K562 (cell line): ENCODE data around the gene INHA. TPM values are rescaled to one million over a fixed set of nuclear protein-coding genes. Genes with fewer than 3 reads are reported as not detected.

Experiments used
- ATF2 ChIP-seq: sonication (generic); formaldehyde crosslinking; IDR thresholded peaks from 2 replicates; pipeline ENCODE4 v1.8.1; 2022; ENCODE audit warnings: missing genetic modification reagents
- C11orf30 ChIP-seq: fragments of 450-650 bp; IDR thresholded peaks from 2 replicates; pipeline ENCODE4 v1.6.1; 2016; ENCODE audit warnings: low read depth, mild to moderate bottlenecking
- CREB1 ChIP-seq, 2 experiments: sonication (generic) in 1 of 2; formaldehyde crosslinking in 1 of 2; IDR thresholded peaks; 2 replicates each; pipeline versions ENCODE4 v1.6.1 to v1.8.0; 2012 to 2022; ENCODE audit warnings: inconsistent platforms in 1 of 2, mild to moderate bottlenecking in 1 of 2, missing genetic modification reagents in 1 of 2, moderate library complexity in 1 of 2
- CTBP1 ChIP-seq: fragments of 450-650 bp; IDR thresholded peaks from 2 replicates; pipeline ENCODE4 v1.6.1; 2016; ENCODE audit warnings: borderline replicate concordance
- GTF2B ChIP-seq: IDR thresholded peaks from 2 replicates; pipeline ENCODE4 v1.6.1; 2011; ENCODE audit not compliant: insufficient read length; ENCODE audit errors: extremely low read depth
- HCFC1 ChIP-seq: IDR thresholded peaks from 2 replicates; pipeline ENCODE4 v1.6.1; 2012; ENCODE audit warnings: low read depth, low read length, improper control_type of control experiment
- MAX ChIP-seq: sonication (generic); formaldehyde crosslinking; IDR thresholded peaks from 2 replicates; pipeline ENCODE4 v1.9.0; 2022; ENCODE audit warnings: mild to moderate bottlenecking, missing genetic modification reagents
- MBD1 ChIP-seq: fragments of 250-450 bp; sonication (Bioruptor Pico); IDR thresholded peaks from 2 replicates; pipeline ENCODE4 v1.8.0; 2022; ENCODE audit warnings: inconsistent platforms
- MEIS2 ChIP-seq: fragments of 450-650 bp; IDR thresholded peaks from 2 replicates; pipeline ENCODE4 v1.6.1; 2014; ENCODE audit warnings: mild to moderate bottlenecking; ENCODE audit not compliant: partially characterized antibody
- NCOA6 ChIP-seq: fragments of 450-650 bp; IDR thresholded peaks from 2 replicates; pipeline ENCODE4 v1.6.1; 2017; ENCODE audit warnings: mild to moderate bottlenecking
- NFE2 ChIP-seq: IDR thresholded peaks from 2 replicates; pipeline ENCODE4 v1.6.1; 2014; ENCODE audit warnings: antibody characterized with exemption, low read depth
- NR2C1 ChIP-seq, 2 experiments: fragments of 450-650 bp; IDR thresholded peaks; 2 replicates each; pipeline ENCODE4 v1.6.1; 2017; ENCODE audit warnings: mild to moderate bottlenecking in 2 of 2, antibody characterized with exemption in 1 of 2, inconsistent platforms in 1 of 2, missing compliant biosample characterization in 1 of 2, missing genetic modification characterization in 1 of 2
- OTX1 ChIP-seq: fragments of 450-650 bp; formaldehyde crosslinking; IDR thresholded peaks from 2 replicates; pipeline ENCODE4 v1.4.0; 2022; ENCODE audit warnings: mild to moderate bottlenecking
- RNF2 ChIP-seq: sonication (generic); IDR thresholded peaks from 2 replicates; pipeline ENCODE4 v1.6.1; 2016
- TEAD1 ChIP-seq, 2 experiments: fragments of 450-650 bp in 1 of 2; sonication (generic) in 1 of 2; formaldehyde crosslinking; IDR thresholded peaks; 2 replicates each; pipeline versions ENCODE4 v1.4.0 to v1.8.0; 2020 to 2022; ENCODE audit warnings: mild to moderate bottlenecking in 2 of 2, missing genetic modification reagents in 1 of 2
- TEAD4 ChIP-seq, 2 experiments: sonication (generic) in 1 of 2; formaldehyde crosslinking in 1 of 2; IDR thresholded peaks; 2 replicates each; pipeline versions ENCODE4 v1.6.1 to v1.8.0; 2012 to 2022; ENCODE audit warnings: borderline replicate concordance in 1 of 2, inconsistent platforms in 1 of 2, low read length in 1 of 2, mild to moderate bottlenecking in 1 of 2, missing genetic modification reagents in 1 of 2
- ZBTB26 ChIP-seq: fragments of 450-650 bp; formaldehyde crosslinking; IDR thresholded peaks from 2 replicates; pipeline ENCODE4 v1.4.0; 2022; ENCODE audit warnings: missing genetic modification characterization
- ZBTB43 ChIP-seq: sonication (generic); formaldehyde crosslinking; IDR thresholded peaks from 2 replicates; pipeline ENCODE4 v1.8.0; 2023; ENCODE audit warnings: mild to moderate bottlenecking, missing genetic modification reagents
- ZNF224 ChIP-seq: sonication (generic); formaldehyde crosslinking; IDR thresholded peaks from 2 replicates; pipeline ENCODE4 v1.8.0; 2022; ENCODE audit warnings: mild to moderate bottlenecking, missing genetic modification reagents
- ZNF311 ChIP-seq: fragments of 250-450 bp; sonication (Bioruptor Pico); IDR thresholded peaks from 2 replicates; pipeline ENCODE4 v1.4.0; 2020; ENCODE audit warnings: mild to moderate bottlenecking, moderate library complexity
- polyA plus RNA-seq, 8 experiments: library from polyadenylated mRNA; depleted of rRNA in 4 of 8; stranded (reverse) in 5 of 8; unstranded in 3 of 8; fragments of >200 nt; fragmentation: Nextera tagmentation in 2 of 8; fragmentation: Illumina TruSeq in 1 of 8; extraction: Ambion mirVana in 2 of 8; extraction: Trizol in 1 of 8; gene quantifications; 2 replicates each; pipeline versions ENCODE4 v1.2.1 to v1.2.3, GENCODE V29; 2011 to 2014; ENCODE audit warnings: inconsistent platforms in 1 of 8, missing spikeins in 1 of 8
- total RNA-seq, 7 experiments: library from RNA; depleted of rRNA in 6 of 7; stranded (reverse); fragments of >200 nt in 6 of 7; fragmentation: Illumina TruSeq in 2 of 7; extraction: Trizol in 2 of 7; gene quantifications; 2 replicates each; pipeline versions ENCODE4 v1.2.1 to v1.2.3, GENCODE V29; 2011 to 2021; ENCODE audit warnings: low replicate concordance in 1 of 7

INHA gene
- total and polyA plus RNA-seq, 9 of the 15 experiments (the other 6 are each of a cell fraction or from before 2014, with no cell fraction given), result 0.07 to 1.9 (median 0.40) TPM

GRCh38 chr2:219526320-219527075 is 45.6 kb upstream of the INHA start (continued):
- no peak for TF ChIP-seq ATF2 (CRISPR knock-in tag)
- TF ChIP-seq ZBTB26, result no peak
- TF ChIP-seq GTF2B, result no peak
- TF ChIP-seq ZNF311 (CRISPR knock-in tag), result no peak
- no peak for TF ChIP-seq RNF2
- TF ChIP-seq ZBTB43 (CRISPR knock-in tag), result no peak
- no peak for TF ChIP-seq NFE2
- 0 out of 2 replicates have a peak, but pooled peaks have one; percentile 9 for TF ChIP-seq OTX1 (CRISPR knock-in tag)
- no peak for TF ChIP-seq MBD1 (CRISPR knock-in tag)
- TF ChIP-seq C11orf30, result no peak
- TF ChIP-seq MAX (CRISPR knock-in tag), result no peak
- peak; percentile 8 for TF ChIP-seq MEIS2
- TF ChIP-seq NCOA6, result no peak
- TF ChIP-seq NR2C1 (IDR thresholded peaks at IDR 0.05), result no peak
- TF ChIP-seq NR2C1 (tag; IDR thresholded peaks at IDR 0.05), result no peak
- no peak for TF ChIP-seq ZNF224 (CRISPR knock-in tag)
- TF ChIP-seq CTBP1, result no peak
- TF ChIP-seq TEAD1 (CRISPR knock-in tag; IDR thresholded peaks at IDR 0.05), result no peak
- no peak for TF ChIP-seq HCFC1
- TF ChIP-seq CREB1 (IDR thresholded peaks at IDR 0.05), result no peak
- TF ChIP-seq CREB1 (CRISPR knock-in tag; IDR thresholded peaks at IDR 0.05), result no peak
- no peak for TF ChIP-seq TEAD4 (IDR thresholded peaks at IDR 0.05; ENCODE audit: low read length)
- no peak for TF ChIP-seq TEAD4 (CRISPR knock-in tag; IDR thresholded peaks at IDR 0.05; ENCODE audit: borderline replicate concordance)
